ENCODE measurements around the gene SIK3.

SIK3 gene

GRCh38 chr11:116933961-116934360, 164.3 kb downstream of the SIK3 start:
- no peak overlapping the region for H3K4me3 ChIP-seq (ENCODE audit: low read depth, low read length)
- no peak for TF ChIP-seq CTCF (IDR thresholded peaks at IDR 0.05; ENCODE audit: insufficient read depth, low read depth, low read length, missing control alignments)
- DNase-seq (ENCODE audit: low read depth): no peak

DNA sequence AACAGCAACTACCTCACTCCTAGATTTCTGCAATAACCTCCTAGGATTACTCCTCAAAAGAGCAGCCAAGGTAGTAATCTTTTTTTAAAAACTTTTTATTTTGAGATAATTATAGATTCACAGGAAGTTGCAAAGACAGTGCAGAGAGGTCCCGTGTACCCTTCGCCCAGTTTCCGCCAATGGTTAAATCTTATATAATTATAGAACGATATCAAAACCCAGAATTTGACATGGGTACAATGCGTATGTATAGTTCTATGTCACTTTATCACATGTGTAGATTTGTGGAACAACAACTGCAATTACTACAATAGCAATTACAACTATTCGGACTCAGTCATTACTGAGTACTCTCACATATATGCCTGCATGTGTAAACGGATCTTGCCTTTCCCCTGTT, 166.0 kb downstream of the SIK3 start:
- no peak overlapping the region for H3K4me3 ChIP-seq (ENCODE audit: low read depth, low read length)
- no peak for TF ChIP-seq CTCF (IDR thresholded peaks at IDR 0.05; ENCODE audit: insufficient read depth, low read depth, low read length, missing control alignments)
- no peak for DNase-seq (ENCODE audit: low read depth)

GRCh38 chr11:116931206-116931953, 166.8 kb downstream of the SIK3 start:
- H3K4me3 ChIP-seq (ENCODE audit: low read depth, low read length): no peak overlapping the region
- DNase-seq (ENCODE audit: low read depth): peak; percentile 54
- no peak for TF ChIP-seq CTCF (IDR thresholded peaks at IDR 0.05; ENCODE audit: insufficient read depth, low read depth, low read length, missing control alignments)

GRCh38 chr11:116930586-116930985, 167.6 kb downstream of the SIK3 start:
- no peak for DNase-seq (ENCODE audit: low read depth)
- no peak for TF ChIP-seq CTCF (IDR thresholded peaks at IDR 0.05; ENCODE audit: insufficient read depth, low read depth, low read length, missing control alignments)
- no peak overlapping the region for H3K4me3 ChIP-seq (ENCODE audit: low read depth, low read length)

- TF ChIP-seq CTCF (IDR thresholded peaks at IDR 0.05; ENCODE audit: insufficient read depth, low read depth, low read length, missing control alignments): no peak
- no peak overlapping the region for H3K4me3 ChIP-seq (ENCODE audit: low read depth, low read length)
- peak; percentile 36 for DNase-seq (ENCODE audit: low read depth)
These were observed 168.1 kb downstream of the SIK3 start for GRCh38 chr11:116930177-116930576.

GRCh38 chr11:116929414-116930090, 168.7 kb downstream of the SIK3 start:
- no peak for TF ChIP-seq CTCF (IDR thresholded peaks at IDR 0.05; ENCODE audit: insufficient read depth, low read depth, low read length, missing control alignments)
- no peak overlapping the region for H3K4me3 ChIP-seq (ENCODE audit: low read depth, low read length)
- no peak for DNase-seq (ENCODE audit: low read depth)
